WTC11 (cell line): ENCODE data around the gene MLX. TPM values are rescaled to one million over a fixed set of nuclear protein-coding genes. Genes with fewer than 3 reads are reported as not detected.

Experiments
- ATAC-seq: fragments of 200-7000 bp; cut with Tn5 transposase; 2 replicates; pipeline ENCODE4 v1.10.0; 2021; ENCODE audit warnings: mild to moderate bottlenecking, moderate library complexity
- CTCF ChIA-PET: fragments of 300-600 bp; sonication (Branson Sonifier 250); formaldehyde crosslinking; loops from one replicate; lab custom pipeline; 2021; ENCODE audit warnings: antibody characterized with exemption; lab: Charles Lee
- POLR2A ChIA-PET: fragments of 350-600 bp; sonication (Branson Sonifier 250); formaldehyde crosslinking; loops from one replicate; lab custom pipeline; 2021; ENCODE audit warnings: antibody characterized with exemption; lab: Charles Lee
- DNase-seq: peaks from one replicate; pipeline ENCODE4 v3.0.0; 2021; ENCODE audit warnings: low spot score
- H3K27ac Mint-ChIP-seq: 2 replicates; pipeline ENCODE4 v1.8.0; 2021; ENCODE audit warnings: mixed read lengths
- H3K27me3 Mint-ChIP-seq: 2 replicates; pipeline ENCODE4 v1.8.0; 2021; ENCODE audit warnings: low read depth, mild to moderate bottlenecking, moderate library complexity, mixed read lengths
- H3K36me3 Mint-ChIP-seq: 2 replicates; pipeline ENCODE4 v1.8.0; 2021; ENCODE audit warnings: mixed read lengths
- H3K4me1 Mint-ChIP-seq: 2 replicates; pipeline ENCODE4 v1.8.0; 2022; ENCODE audit warnings: mixed read lengths
- H3K4me3 Mint-ChIP-seq: 2 replicates; pipeline ENCODE4 v1.8.0; 2021; ENCODE audit warnings: mild to moderate bottlenecking, moderate library complexity, mixed read lengths
- H3K9me3 Mint-ChIP-seq: 2 replicates; pipeline ENCODE4 v1.8.0; 2021; ENCODE audit warnings: mixed read lengths
- ATF1 ChIP-seq: sonication (generic); formaldehyde crosslinking; IDR thresholded peaks from 2 replicates; pipeline ENCODE4 v1.8.1; 2023; ENCODE audit warnings: mild to moderate bottlenecking, moderate library complexity, missing genetic modification reagents
- CREM ChIP-seq: sonication (generic); formaldehyde crosslinking; IDR thresholded peaks from 2 replicates; pipeline ENCODE4 v1.8.1; 2022; ENCODE audit warnings: mild to moderate bottlenecking, missing genetic modification reagents, moderate library complexity
- ETV6 ChIP-seq: sonication (generic); formaldehyde crosslinking; IDR thresholded peaks from 2 replicates; pipeline ENCODE4 v1.8.1; 2022; ENCODE audit warnings: mild to moderate bottlenecking, missing genetic modification reagents
- FOXK1 ChIP-seq: sonication (generic); formaldehyde crosslinking; IDR thresholded peaks from 2 replicates; pipeline ENCODE4 v1.8.0; 2022; ENCODE audit warnings: mild to moderate bottlenecking, moderate library complexity, missing genetic modification reagents
- GABPB1 ChIP-seq: sonication (generic); formaldehyde crosslinking; IDR thresholded peaks from 2 replicates; pipeline ENCODE4 v1.8.1; 2023; ENCODE audit warnings: mild to moderate bottlenecking, missing genetic modification reagents
- MXD4 ChIP-seq: fragments of 250-450 bp; sonication (Bioruptor Pico); IDR thresholded peaks from 2 replicates; pipeline ENCODE4 v1.8.0; 2021; ENCODE audit warnings: mild to moderate bottlenecking, moderate library complexity, borderline replicate concordance
- MYBL2 ChIP-seq: sonication (generic); formaldehyde crosslinking; IDR thresholded peaks from 2 replicates; pipeline ENCODE4 v1.8.1; 2023; ENCODE audit warnings: mild to moderate bottlenecking, moderate library complexity, missing genetic modification reagents
- NR1H2 ChIP-seq: sonication (generic); formaldehyde crosslinking; IDR thresholded peaks from 2 replicates; pipeline ENCODE4 v1.9.0; 2021; ENCODE audit warnings: mild to moderate bottlenecking, moderate library complexity, missing genetic modification reagents
- NR2C2 ChIP-seq: sonication (generic); formaldehyde crosslinking; IDR thresholded peaks from 2 replicates; pipeline ENCODE4 v1.8.0; 2022; ENCODE audit warnings: mild to moderate bottlenecking, missing genetic modification reagents
- RORB ChIP-seq: fragments of 250-450 bp; sonication (Bioruptor Pico); IDR thresholded peaks from 2 replicates; pipeline ENCODE4 v1.9.0; 2021; ENCODE audit warnings: mild to moderate bottlenecking
- SMAD3 ChIP-seq: sonication (generic); formaldehyde crosslinking; IDR thresholded peaks from 2 replicates; pipeline ENCODE4 v1.8.0; 2022; ENCODE audit warnings: missing genetic modification reagents, mild to moderate bottlenecking, borderline replicate concordance
- SMAD4 ChIP-seq: sonication (generic); formaldehyde crosslinking; IDR thresholded peaks from 2 replicates; pipeline ENCODE4 v1.8.0; 2022; ENCODE audit warnings: mild to moderate bottlenecking, missing genetic modification reagents
- TEAD4 ChIP-seq: sonication (generic); formaldehyde crosslinking; IDR thresholded peaks from 2 replicates; pipeline ENCODE4 v1.8.0; 2022; ENCODE audit warnings: mild to moderate bottlenecking, missing genetic modification reagents
- ZNF232 ChIP-seq: sonication (generic); formaldehyde crosslinking; IDR thresholded peaks from 2 replicates; pipeline ENCODE4 v1.8.0; 2022; ENCODE audit warnings: mild to moderate bottlenecking, missing genetic modification reagents
- ZNF396 ChIP-seq: fragments of 250-450 bp; sonication (Bioruptor Pico); IDR thresholded peaks from 2 replicates; pipeline ENCODE4 v1.8.0; 2021; ENCODE audit warnings: mild to moderate bottlenecking, moderate library complexity, borderline replicate concordance
- total RNA-seq: library from RNA; stranded (reverse); gene quantifications from 3 replicates; pipeline ENCODE4 v1.2.3, GENCODE V29; 2021
- TF ChIP-seq, protein P1 (sequence below): sonication (generic); formaldehyde crosslinking; conservative IDR thresholded peaks from 2 replicates; pipeline ENCODE4 v1.8.1; 2022; ENCODE audit warnings: mild to moderate bottlenecking, missing genetic modification reagents
- TF ChIP-seq, protein P2 (sequence below): sonication (generic); formaldehyde crosslinking; IDR thresholded peaks from 2 replicates; pipeline ENCODE4 v1.8.1; 2023; ENCODE audit warnings: mild to moderate bottlenecking, missing genetic modification reagents, borderline replicate concordance
- TF ChIP-seq, protein P3 (sequence below): fragments of 250-450 bp; sonication (Bioruptor Pico); conservative IDR thresholded peaks from 2 replicates; pipeline ENCODE4 v1.9.0; 2021; ENCODE audit warnings: mild to moderate bottlenecking
- TF ChIP-seq, protein P4 (sequence below): sonication (generic); formaldehyde crosslinking; IDR thresholded peaks from 2 replicates; pipeline ENCODE4 v1.8.0; 2022; ENCODE audit warnings: mild to moderate bottlenecking, missing genetic modification reagents
- TF ChIP-seq, protein P5 (sequence below): sonication (generic); formaldehyde crosslinking; IDR thresholded peaks from 2 replicates; pipeline ENCODE4 v1.8.1; 2023; ENCODE audit warnings: mild to moderate bottlenecking, missing genetic modification reagents, moderate library complexity
- TF ChIP-seq, protein P6 (sequence below): sonication (generic); formaldehyde crosslinking; IDR thresholded peaks from 2 replicates; pipeline ENCODE4 v1.8.0; 2023; ENCODE audit warnings: missing genetic modification reagents
- TF ChIP-seq, protein P7 (sequence below): sonication (generic); formaldehyde crosslinking; IDR thresholded peaks from 2 replicates; pipeline ENCODE4 v1.8.0; 2022; ENCODE audit warnings: mild to moderate bottlenecking, missing genetic modification reagents
- TF ChIP-seq, protein P8 (sequence below): sonication (generic); formaldehyde crosslinking; conservative IDR thresholded peaks from 2 replicates; pipeline ENCODE4 v1.8.1; 2023; ENCODE audit warnings: mild to moderate bottlenecking, low read depth, missing genetic modification reagents, moderate library complexity

Gene MLX
- total RNA-seq, 1 experiment from 2014 or later: 34.9 TPM

DNA sequence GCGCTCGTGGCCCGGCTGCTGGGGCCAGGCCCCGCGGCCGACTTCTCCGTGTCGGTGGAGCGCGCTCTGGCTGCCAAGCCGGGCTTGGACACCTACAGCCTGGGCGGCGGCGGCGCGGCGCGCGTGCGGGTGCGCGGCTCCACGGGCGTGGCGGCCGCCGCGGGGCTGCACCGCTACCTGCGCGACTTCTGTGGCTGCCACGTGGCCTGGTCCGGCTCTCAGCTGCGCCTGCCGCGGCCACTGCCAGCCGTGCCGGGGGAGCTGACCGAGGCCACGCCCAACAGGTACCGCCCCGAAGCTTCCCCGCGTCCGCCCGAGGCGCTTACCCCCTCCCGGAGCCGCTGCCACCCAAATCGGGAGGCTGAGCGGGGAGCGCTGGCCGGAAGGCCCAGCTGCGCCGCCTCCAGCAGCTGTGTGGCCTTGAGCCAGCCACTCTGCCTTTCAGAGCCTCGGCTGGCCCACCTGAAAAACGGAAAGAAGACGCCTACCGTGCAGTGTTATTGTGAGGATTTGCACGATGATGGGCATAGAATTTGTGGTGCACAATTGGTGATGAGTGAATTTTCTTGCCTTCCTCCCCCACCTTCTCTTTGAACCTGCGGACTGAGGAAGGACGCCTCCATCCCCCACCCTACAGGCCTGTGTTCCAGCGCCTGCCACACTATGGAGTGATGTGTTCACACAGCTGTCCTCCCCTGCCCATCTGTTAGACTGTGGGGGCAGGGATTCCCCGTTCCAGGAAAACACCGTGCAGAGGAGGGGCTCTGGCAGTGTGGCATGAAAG lies 30.3 kb upstream of the MLX start:
- Mint-ChIP-seq H3K9me3 (no peaks in the 10 kb centered on the region), H3K4me1 (peaks cover 30% of the 10 kb centered on the region), H3K27me3 (peaks cover 17% of the 10 kb centered on the region), H3K4me3 (peak overlapping the region; percentile 74), H3K27ac (peak overlapping the region; percentile 65), H3K36me3 (peaks cover 11% of the 10 kb centered on the region; the same call in 1 of the 2 replicates)
- peak; percentile 68 for ATAC-seq
- ChIA-PET POLR2A (interaction anchor here (0.5 to 2.3 kb wide), 5 partner anchors 12 to 169 kb away, joined by 3 to 15 read pairs (median 3); no protein-coding TSS in a partner anchor), CTCF (interaction anchor here (0.6 to 7.1 kb wide), 15 partner anchors 9 to 373 kb away, joined by 3 to 65 read pairs (median 3); partner anchors contain the start of genes CAVIN1, KCNH4, PSMC3IP and STAT3)
- DNase-seq: peak; percentile 81
- no peak for TF ChIP-seq ZNF232 (CRISPR knock-in tag)
- TF ChIP-seq ETV6 (CRISPR knock-in tag): no peak
- TF ChIP-seq, protein P1, sequence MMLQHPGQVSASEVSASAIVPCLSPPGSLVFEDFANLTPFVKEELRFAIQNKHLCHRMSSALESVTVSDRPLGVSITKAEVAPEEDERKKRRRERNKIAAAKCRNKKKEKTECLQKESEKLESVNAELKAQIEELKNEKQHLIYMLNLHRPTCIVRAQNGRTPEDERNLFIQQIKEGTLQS: no peak
- TF ChIP-seq, protein P2, sequence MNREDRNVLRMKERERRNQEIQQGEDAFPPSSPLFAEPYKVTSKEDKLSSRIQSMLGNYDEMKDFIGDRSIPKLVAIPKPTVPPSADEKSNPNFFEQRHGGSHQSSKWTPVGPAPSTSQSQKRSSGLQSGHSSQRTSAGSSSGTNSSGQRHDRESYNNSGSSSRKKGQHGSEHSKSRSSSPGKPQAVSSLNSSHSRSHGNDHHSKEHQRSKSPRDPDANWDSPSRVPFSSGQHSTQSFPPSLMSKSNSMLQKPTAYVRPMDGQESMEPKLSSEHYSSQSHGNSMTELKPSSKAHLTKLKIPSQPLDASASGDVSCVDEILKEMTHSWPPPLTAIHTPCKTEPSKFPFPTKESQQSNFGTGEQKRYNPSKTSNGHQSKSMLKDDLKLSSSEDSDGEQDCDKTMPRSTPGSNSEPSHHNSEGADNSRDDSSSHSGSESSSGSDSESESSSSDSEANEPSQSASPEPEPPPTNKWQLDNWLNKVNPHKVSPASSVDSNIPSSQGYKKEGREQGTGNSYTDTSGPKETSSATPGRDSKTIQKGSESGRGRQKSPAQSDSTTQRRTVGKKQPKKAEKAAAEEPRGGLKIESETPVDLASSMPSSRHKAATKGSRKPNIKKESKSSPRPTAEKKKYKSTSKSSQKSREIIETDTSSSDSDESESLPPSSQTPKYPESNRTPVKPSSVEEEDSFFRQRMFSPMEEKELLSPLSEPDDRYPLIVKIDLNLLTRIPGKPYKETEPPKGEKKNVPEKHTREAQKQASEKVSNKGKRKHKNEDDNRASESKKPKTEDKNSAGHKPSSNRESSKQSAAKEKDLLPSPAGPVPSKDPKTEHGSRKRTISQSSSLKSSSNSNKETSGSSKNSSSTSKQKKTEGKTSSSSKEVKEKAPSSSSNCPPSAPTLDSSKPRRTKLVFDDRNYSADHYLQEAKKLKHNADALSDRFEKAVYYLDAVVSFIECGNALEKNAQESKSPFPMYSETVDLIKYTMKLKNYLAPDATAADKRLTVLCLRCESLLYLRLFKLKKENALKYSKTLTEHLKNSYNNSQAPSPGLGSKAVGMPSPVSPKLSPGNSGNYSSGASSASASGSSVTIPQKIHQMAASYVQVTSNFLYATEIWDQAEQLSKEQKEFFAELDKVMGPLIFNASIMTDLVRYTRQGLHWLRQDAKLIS (CRISPR knock-in tag): no peak
- TF ChIP-seq, protein P3, sequence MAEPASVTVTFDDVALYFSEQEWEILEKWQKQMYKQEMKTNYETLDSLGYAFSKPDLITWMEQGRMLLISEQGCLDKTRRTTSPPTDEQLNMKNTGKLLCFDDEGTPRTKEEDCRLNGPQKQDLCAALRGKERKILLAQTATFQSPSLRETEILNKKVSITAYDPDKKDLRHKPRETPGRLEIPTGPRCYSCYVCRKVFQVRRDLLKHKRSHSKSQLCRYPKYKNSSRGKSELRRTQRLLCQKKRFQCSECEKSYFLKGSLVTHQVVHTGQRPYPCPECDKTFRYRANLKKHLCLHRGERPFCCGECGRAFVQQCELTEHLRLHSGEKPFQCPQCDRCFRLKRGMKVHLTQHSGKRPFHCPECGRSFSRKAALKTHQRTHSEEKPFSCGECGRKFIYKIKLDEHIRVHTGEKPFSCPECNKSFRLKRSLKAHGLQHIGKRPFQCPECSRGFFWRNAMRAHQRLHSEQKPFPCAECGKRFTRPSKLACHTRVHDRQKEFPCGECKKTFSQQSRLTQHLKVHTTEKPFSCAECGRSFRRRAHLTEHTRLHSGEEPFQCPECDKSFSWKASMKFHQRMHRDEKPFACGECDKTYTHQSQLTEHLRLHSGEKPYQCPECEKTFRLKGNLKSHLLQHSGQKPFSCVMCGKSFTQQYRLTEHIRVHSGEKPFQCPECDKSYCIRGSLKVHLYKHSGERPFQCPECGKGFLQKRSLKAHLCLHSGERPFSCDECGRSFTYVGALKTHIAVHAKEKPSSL (CRISPR knock-in tag): no peak
- no peak for TF ChIP-seq ATF1
- TF ChIP-seq, protein P4, sequence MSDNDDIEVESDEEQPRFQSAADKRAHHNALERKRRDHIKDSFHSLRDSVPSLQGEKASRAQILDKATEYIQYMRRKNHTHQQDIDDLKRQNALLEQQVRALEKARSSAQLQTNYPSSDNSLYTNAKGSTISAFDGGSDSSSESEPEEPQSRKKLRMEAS (CRISPR knock-in tag): peak; percentile 58; the same call in 1 of the 2 replicates
- peak; percentile 75 for TF ChIP-seq GABPB1 (CRISPR knock-in tag)
- TF ChIP-seq, protein P5, sequence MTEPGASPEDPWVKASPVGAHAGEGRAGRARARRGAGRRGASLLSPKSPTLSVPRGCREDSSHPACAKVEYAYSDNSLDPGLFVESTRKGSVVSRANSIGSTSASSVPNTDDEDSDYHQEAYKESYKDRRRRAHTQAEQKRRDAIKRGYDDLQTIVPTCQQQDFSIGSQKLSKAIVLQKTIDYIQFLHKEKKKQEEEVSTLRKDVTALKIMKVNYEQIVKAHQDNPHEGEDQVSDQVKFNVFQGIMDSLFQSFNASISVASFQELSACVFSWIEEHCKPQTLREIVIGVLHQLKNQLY (CRISPR knock-in tag): no peak
- no peak for TF ChIP-seq MXD4 (CRISPR knock-in tag)
- no peak for TF ChIP-seq TEAD4
- TF ChIP-seq SMAD3 (CRISPR knock-in tag): no peak
- TF ChIP-seq FOXK1 (CRISPR knock-in tag): no peak; the same call in 1 of the 2 replicates
- TF ChIP-seq MYBL2 (CRISPR knock-in tag): no peak
- TF ChIP-seq SMAD4 (CRISPR knock-in tag): no peak
- no peak for TF ChIP-seq NR2C2 (CRISPR knock-in tag)
- TF ChIP-seq, protein P6, sequence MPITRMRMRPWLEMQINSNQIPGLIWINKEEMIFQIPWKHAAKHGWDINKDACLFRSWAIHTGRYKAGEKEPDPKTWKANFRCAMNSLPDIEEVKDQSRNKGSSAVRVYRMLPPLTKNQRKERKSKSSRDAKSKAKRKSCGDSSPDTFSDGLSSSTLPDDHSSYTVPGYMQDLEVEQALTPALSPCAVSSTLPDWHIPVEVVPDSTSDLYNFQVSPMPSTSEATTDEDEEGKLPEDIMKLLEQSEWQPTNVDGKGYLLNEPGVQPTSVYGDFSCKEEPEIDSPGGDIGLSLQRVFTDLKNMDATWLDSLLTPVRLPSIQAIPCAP: no peak
- TF ChIP-seq, protein P7, sequence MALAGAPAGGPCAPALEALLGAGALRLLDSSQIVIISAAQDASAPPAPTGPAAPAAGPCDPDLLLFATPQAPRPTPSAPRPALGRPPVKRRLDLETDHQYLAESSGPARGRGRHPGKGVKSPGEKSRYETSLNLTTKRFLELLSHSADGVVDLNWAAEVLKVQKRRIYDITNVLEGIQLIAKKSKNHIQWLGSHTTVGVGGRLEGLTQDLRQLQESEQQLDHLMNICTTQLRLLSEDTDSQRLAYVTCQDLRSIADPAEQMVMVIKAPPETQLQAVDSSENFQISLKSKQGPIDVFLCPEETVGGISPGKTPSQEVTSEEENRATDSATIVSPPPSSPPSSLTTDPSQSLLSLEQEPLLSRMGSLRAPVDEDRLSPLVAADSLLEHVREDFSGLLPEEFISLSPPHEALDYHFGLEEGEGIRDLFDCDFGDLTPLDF (CRISPR knock-in tag): no peak
- TF ChIP-seq NR1H2 (CRISPR knock-in tag): no peak
- TF ChIP-seq RORB (CRISPR knock-in tag): no peak
- TF ChIP-seq ZNF396 (CRISPR knock-in tag): no peak
- 0 out of 2 replicates have a peak, but pooled peaks have one; percentile 35 for TF ChIP-seq CREM (CRISPR knock-in tag)
- TF ChIP-seq, protein P8, sequence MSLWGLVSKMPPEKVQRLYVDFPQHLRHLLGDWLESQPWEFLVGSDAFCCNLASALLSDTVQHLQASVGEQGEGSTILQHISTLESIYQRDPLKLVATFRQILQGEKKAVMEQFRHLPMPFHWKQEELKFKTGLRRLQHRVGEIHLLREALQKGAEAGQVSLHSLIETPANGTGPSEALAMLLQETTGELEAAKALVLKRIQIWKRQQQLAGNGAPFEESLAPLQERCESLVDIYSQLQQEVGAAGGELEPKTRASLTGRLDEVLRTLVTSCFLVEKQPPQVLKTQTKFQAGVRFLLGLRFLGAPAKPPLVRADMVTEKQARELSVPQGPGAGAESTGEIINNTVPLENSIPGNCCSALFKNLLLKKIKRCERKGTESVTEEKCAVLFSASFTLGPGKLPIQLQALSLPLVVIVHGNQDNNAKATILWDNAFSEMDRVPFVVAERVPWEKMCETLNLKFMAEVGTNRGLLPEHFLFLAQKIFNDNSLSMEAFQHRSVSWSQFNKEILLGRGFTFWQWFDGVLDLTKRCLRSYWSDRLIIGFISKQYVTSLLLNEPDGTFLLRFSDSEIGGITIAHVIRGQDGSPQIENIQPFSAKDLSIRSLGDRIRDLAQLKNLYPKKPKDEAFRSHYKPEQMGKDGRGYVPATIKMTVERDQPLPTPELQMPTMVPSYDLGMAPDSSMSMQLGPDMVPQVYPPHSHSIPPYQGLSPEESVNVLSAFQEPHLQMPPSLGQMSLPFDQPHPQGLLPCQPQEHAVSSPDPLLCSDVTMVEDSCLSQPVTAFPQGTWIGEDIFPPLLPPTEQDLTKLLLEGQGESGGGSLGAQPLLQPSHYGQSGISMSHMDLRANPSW (CRISPR knock-in tag): no peak
